CD4-positive, alpha-beta memory T cell (primary cell): Measurements from ENCODE around the gene ZNF239. TPM values are rescaled to one million over a fixed set of nuclear protein-coding genes. Genes with fewer than 3 reads are reported as not detected.
A peak's percentile ranks its signal among the peaks of the same experiment; 100 is the strongest.
"Not testable (repeated sequence)": the region's sequence is repeated elsewhere in the genome, so short reads cannot be mapped to it uniquely, and the experiment has no call there.

ENCODE experiments used
- CTCF ChIA-PET: fragments of 350-600 bp; sonication (Branson Sonifier 250); formaldehyde crosslinking; loops from one replicate; lab custom pipeline; 2021; ENCODE audit warnings: inconsistent platforms; ENCODE audit not compliant: partially characterized antibody; lab: Charles Lee
- POLR2A ChIA-PET: fragments of 350-600 bp; sonication (Branson Sonifier 250); formaldehyde crosslinking; loops from one replicate; lab custom pipeline; 2021; ENCODE audit not compliant: partially characterized antibody; lab: Charles Lee
- DNase-seq, 5 donors: peaks; one replicate each; pipeline versions ENCODE4 v3.0.0 to v3.0.0-alpha.2; 2020 to 2022; ENCODE audit warnings: mixed read lengths in 1 of 5
- H3K27ac ChIP-seq: one replicate; pipeline ENCODE4 v1.7.0; 2013; ENCODE audit warnings: low read depth, low read length
- H3K27me3 ChIP-seq: 2 replicates; pipeline ENCODE4 v1.7.0; 2013; ENCODE audit warnings: mild to moderate bottlenecking, low read length, moderate library complexity; ENCODE audit not compliant: insufficient read depth
- H3K36me3 ChIP-seq: 2 replicates; pipeline ENCODE4 v1.7.0; 2013; ENCODE audit warnings: mild to moderate bottlenecking, low read length, moderate library complexity; ENCODE audit not compliant: insufficient read depth
- H3K4me1 ChIP-seq: 2 replicates; pipeline ENCODE4 v1.7.0; 2013; ENCODE audit warnings: mild to moderate bottlenecking, low read length, moderate library complexity; ENCODE audit not compliant: insufficient read depth
- H3K4me3 ChIP-seq, 2 donors: one replicate each; pipeline ENCODE4 v1.7.0; 2013; ENCODE audit warnings: low read length in 2 of 2, mild to moderate bottlenecking in 1 of 2
- H3K9me3 ChIP-seq, 2 donors: one replicate each; pipeline ENCODE4 v1.7.0; 2013; ENCODE audit warnings: low read length in 2 of 2, control low read depth in 1 of 2; ENCODE audit not compliant: control insufficient read depth in 1 of 2
- H3K27ac Mint-ChIP-seq, 7 donors: one replicate each; pipeline ENCODE4 v1.8.0; 2020 to 2021; ENCODE audit warnings: mixed read lengths in 7 of 7, mild to moderate bottlenecking in 6 of 7, inconsistent platforms in 3 of 7, moderate library complexity in 3 of 7
- H3K27me3 Mint-ChIP-seq, 2 donors: one replicate each; pipeline ENCODE4 v1.8.0; 2020 to 2021; ENCODE audit warnings: mixed read lengths in 2 of 2
- H3K36me3 Mint-ChIP-seq, 2 donors: one replicate each; pipeline ENCODE4 v1.8.0; 2020 to 2021; ENCODE audit warnings: mixed read lengths in 2 of 2, inconsistent platforms in 1 of 2, mild to moderate bottlenecking in 1 of 2
- H3K4me1 Mint-ChIP-seq, 4 donors: one replicate each; pipeline ENCODE4 v1.8.0; 2020 to 2021; ENCODE audit warnings: mixed read lengths in 4 of 4, mild to moderate bottlenecking in 1 of 4
- H3K4me3 Mint-ChIP-seq, 8 donors: one replicate each; pipeline ENCODE4 v1.8.0; 2020 to 2021; ENCODE audit warnings: mixed read lengths in 8 of 8, mild to moderate bottlenecking in 7 of 8, moderate library complexity in 6 of 8, inconsistent platforms in 3 of 8
- H3K9me3 Mint-ChIP-seq, 8 donors: one replicate each; pipeline ENCODE4 v1.8.0; 2020 to 2021; ENCODE audit warnings: mixed read lengths in 8 of 8, mild to moderate bottlenecking in 5 of 8, inconsistent platforms in 3 of 8, moderate library complexity in 1 of 8
- intact Hi-C: fragments of 100-400 bp; cut with micrococcal nuclease; formaldehyde crosslinking; loops from one replicate; pipeline ENCODE4 v1.15.1; 2023
- polyA plus RNA-seq, 2 donors: library from polyadenylated mRNA; unstranded; fragments of 300-500 nt; fragmentation: Illumina TruSeq; gene quantifications; one replicate each; pipeline ENCODE4 v1.2.3, GENCODE V29; 2021
- total RNA-seq, 2 experiments: library from RNA; stranded (reverse); gene quantifications; one replicate each; pipeline ENCODE4 v1.2.3, GENCODE V29; 2021

ZNF239 gene
- total and polyA plus RNA-seq, 4 experiments from 2014 or later: 1.6 to 6.2 (median 3.9) TPM

GRCh38 chr10:43596546-43596945 is 22.1 kb upstream of the ZNF239 start:
- intact Hi-C loops: no loop called here

GRCh38 chr10:43595739-43596298 is 21.4 kb upstream of the ZNF239 start:
- H3K4me3 Mint-ChIP-seq: peak overlapping the region; percentile 81 to 95 (median 89)
- Histone ChIP-seq H3K27me3 (no peaks in the 10 kb centered on the region), H3K36me3 (no peaks in the 10 kb centered on the region), H3K9me3 (no peaks in the 10 kb centered on the region), H3K4me1 (peaks cover 25% of the 10 kb centered on the region), H3K4me3 (peak overlapping the region; percentile 21 to 41), H3K27ac (peak overlapping the region; percentile 11)
- intact Hi-C loops: loop anchor here (2.0 kb wide), 1 partner anchor 19 kb away; no protein-coding TSS in a partner anchor
- POLR2A ChIA-PET: interaction anchor here (1.0 to 2.7 kb wide), 3 partner anchors 10 to 458 kb away, joined by 4 to 27 read pairs (median 6); partner anchors contain the start of genes CSGALNACT2 and ZNF239
- H3K36me3 Mint-ChIP-seq: peaks cover 0 to 3% of the 10 kb centered on the region in 2 donors
- peaks cover 23 to 32% (median 26%) of the 10 kb centered on the region in 4 donors for H3K4me1 Mint-ChIP-seq
- H3K27me3 Mint-ChIP-seq: no peaks in the 10 kb centered on the region
- CTCF ChIA-PET: interaction anchor here (1.1 to 1.7 kb wide), 3 partner anchors 9 to 390 kb away, joined by 4 to 11 read pairs (median 5); partner anchors contain the start of gene ZNF485
- peak in 1 of 5 donors; percentile 16 for DNase-seq
- H3K9me3 Mint-ChIP-seq: peaks cover 0 to 13% (median 9%) of the 10 kb centered on the region in 8 donors
- peak overlapping the region; percentile 31 to 95 (median 89) for H3K27ac Mint-ChIP-seq

More at GRCh38 chr10:43596546-43596945, 22.1 kb upstream of the ZNF239 start:
- ChIA-PET CTCF (no interaction called here), POLR2A (no interaction called here)
- Mint-ChIP-seq H3K27me3 (no peaks in the 10 kb centered on the region), H3K4me3 (peak overlapping the region in 3 of 8 donors; percentile 35 to 91 (median 90)), H3K9me3 (peaks cover 0 to 9% (median 6%) of the 10 kb centered on the region in 8 donors), H3K36me3 (peaks cover 0 to 3% of the 10 kb centered on the region in 2 donors), H3K27ac (peak overlapping the region in 5 of 7 donors; percentile 31 to 95 (median 36)), H3K4me1 (peaks cover 23 to 32% (median 26%) of the 10 kb centered on the region in 4 donors)
- Histone ChIP-seq H3K4me1 (peaks cover 25% of the 10 kb centered on the region), H3K27me3 (no peaks in the 10 kb centered on the region), H3K9me3 (no peaks in the 10 kb centered on the region), H3K4me3 (no peak overlapping the region), H3K27ac (no peak overlapping the region), H3K36me3 (no peaks in the 10 kb centered on the region)
- no peak for DNase-seq

DNA sequence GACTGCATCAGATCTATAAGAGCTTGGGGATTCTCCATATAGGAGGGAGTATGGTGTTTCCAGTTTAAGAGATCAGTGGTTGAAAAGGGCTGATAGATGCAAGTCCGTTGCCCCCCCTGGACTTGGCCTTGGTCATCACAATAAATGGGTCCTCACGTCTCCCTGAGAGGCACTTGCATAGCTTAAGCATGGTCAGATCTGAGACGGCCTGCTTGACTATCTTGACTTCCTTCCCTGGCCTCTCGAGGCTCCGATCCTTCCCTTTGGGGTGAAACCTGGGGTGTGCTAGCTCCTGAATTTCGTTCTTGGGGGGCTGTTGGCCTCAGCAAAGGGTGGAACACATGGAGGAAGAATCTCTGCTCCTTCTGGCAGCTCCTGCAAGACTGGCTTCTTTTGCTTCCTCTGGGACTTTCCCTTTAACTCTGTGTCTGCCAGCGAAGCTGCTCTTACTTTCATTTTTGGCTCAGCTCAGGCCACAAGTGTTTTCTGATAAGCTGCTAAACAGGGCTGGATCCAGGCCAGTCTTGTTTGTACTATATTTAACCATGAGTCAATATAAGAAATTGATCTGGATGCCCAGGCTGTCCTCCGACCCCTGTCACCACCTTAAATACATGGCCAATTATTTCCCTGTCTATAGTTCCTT is 20.7 kb upstream of the ZNF239 start:
- peaks cover 0 to 16% (median 10%) of the 10 kb centered on the region in 8 donors for H3K9me3 Mint-ChIP-seq
- Histone ChIP-seq H3K4me3 (peak overlapping the region; percentile 21 to 44), H3K27ac (peak overlapping the region; percentile 34), H3K9me3 (no peaks in the 10 kb centered on the region), H3K27me3 (no peaks in the 10 kb centered on the region), H3K4me1 (peaks cover 25% of the 10 kb centered on the region), H3K36me3 (no peaks in the 10 kb centered on the region)
- POLR2A ChIA-PET: interaction anchor here (1.0 to 2.7 kb wide), 4 partner anchors 10 to 457 kb away, joined by 4 to 27 read pairs (median 6); partner anchors contain the start of genes CSGALNACT2 and ZNF239
- H3K27ac Mint-ChIP-seq: peak overlapping the region; percentile 70 to 95 (median 89)
- H3K4me3 Mint-ChIP-seq: peak overlapping the region; percentile 81 to 95 (median 89)
- H3K27me3 Mint-ChIP-seq: peaks cover 0 to 1% of the 10 kb centered on the region in 2 donors
- DNase-seq: peak in 4 of 5 donors; percentile 29 to 57 (median 46)
- H3K4me1 Mint-ChIP-seq: peaks cover 23 to 32% (median 26%) of the 10 kb centered on the region in 4 donors
- intact Hi-C loops: loop anchor here (2.0 kb wide), 1 partner anchor 18 kb away; no protein-coding TSS in a partner anchor
- CTCF ChIA-PET: interaction anchor here (1.0 to 1.7 kb wide), 4 partner anchors 9 to 390 kb away, joined by 3 to 11 read pairs (median 4); partner anchors contain the start of gene ZNF485
- peaks cover 0 to 3% of the 10 kb centered on the region in 2 donors for H3K36me3 Mint-ChIP-seq

DNA sequence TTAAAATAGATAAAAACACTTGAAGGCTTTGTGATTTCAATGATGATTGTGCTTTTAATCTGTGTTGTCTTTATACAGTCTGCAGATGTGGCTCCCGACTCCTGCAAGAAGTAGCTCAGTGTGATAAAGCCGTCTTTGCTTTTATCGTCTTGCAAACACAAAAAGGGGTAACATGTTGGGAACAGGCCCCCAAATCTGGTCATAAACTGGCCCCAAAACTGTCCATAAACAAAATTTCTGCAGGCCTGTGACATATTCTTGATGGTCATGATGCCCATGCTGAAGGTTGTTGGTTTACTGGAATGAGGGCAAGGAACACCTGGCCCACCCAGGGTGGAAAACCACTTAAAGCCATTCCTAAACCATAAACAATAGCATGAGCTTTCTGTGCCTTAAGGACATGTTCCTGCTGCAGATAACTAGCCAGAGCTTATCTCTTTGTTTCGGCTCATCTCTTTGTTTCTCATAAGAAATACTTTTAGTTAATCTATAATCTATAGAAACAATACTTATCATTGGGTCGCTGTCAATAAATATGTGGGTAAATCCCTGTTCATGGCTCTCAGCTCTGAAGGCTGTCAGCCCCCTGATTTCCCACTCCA is 17.0 kb upstream of the ZNF239 start:
- POLR2A ChIA-PET: no interaction called here
- H3K27ac ChIP-seq: no peak overlapping the region
- Mint-ChIP-seq H3K36me3 (peaks cover 0 to 3% of the 10 kb centered on the region in 2 donors), H3K4me3 (no peak overlapping the region), H3K27ac (no peak overlapping the region), H3K9me3 (peaks cover 0 to 16% (median 10%) of the 10 kb centered on the region in 8 donors), H3K4me1 (peaks cover 20 to 22% (median 21%) of the 10 kb centered on the region in 4 donors), H3K27me3 (peaks cover 0 to 1% of the 10 kb centered on the region in 2 donors)
- H3K9me3 ChIP-seq: no peaks in the 10 kb centered on the region
- H3K4me1 ChIP-seq: peaks cover 21% of the 10 kb centered on the region
- intact Hi-C loops: no loop called here
- H3K27me3 ChIP-seq: no peaks in the 10 kb centered on the region
- CTCF ChIA-PET: no interaction called here
- no peak for DNase-seq
- no peak overlapping the region for H3K4me3 ChIP-seq
- no peaks in the 10 kb centered on the region for H3K36me3 ChIP-seq

- H3K27ac Mint-ChIP-seq, H3K9me3 ChIP-seq, H3K27me3 Mint-ChIP-seq, H3K4me1 Mint-ChIP-seq, H3K4me3 Mint-ChIP-seq, H3K36me3 ChIP-seq, H3K36me3 Mint-ChIP-seq, H3K4me1 ChIP-seq, intact Hi-C loops, H3K9me3 Mint-ChIP-seq, DNase-seq, H3K27ac ChIP-seq, H3K4me3 ChIP-seq, H3K27me3 ChIP-seq, POLR2A ChIA-PET: not testable (repeated sequence)
- CTCF ChIA-PET: interaction anchor here (0.7 to 1.7 kb wide), 3 partner anchors 8 to 833 kb away, joined by 3 to 5 read pairs (median 3); no protein-coding TSS in a partner anchor
These were observed 12.3 kb upstream of the ZNF239 start for GRCh38 chr10:43586730-43587115.

DNA sequence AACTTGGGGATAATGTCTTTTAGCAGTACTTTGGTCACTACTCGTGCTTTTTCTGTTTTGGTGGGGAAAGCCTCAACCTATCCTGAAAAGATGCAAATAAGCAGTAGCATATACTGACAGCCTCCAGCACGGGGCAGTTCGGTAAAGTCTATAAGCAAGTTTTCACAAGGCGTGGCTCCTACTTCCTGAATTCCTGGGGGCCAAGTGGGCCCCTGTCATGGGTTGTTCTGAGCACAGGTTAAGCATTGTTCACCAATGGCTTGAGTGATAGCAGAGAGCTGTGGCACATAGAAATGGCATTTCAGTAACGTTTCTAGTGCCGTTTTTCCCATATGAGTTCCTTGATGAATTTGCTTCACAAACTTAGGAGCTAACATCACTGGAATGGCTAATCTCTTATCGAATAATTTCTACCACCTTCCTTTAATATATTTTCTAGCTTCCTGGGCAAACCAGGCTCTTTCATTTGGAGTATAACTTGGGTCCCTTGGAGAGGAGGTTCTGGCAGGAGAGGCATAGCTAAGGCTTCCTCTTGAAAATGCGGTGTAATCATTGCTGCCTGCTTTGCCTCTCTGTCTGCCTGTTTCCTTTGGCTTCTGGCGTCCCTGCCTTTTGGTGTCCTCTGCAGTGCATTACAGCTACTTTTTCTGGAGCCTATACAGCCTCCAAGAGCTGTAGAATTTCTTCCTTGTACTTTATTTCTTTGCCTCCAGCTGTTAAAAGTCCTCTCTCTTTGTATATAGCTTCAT is 11.7 kb upstream of the ZNF239 start:
- H3K36me3 Mint-ChIP-seq: no peaks in the 10 kb centered on the region
- H3K4me3 Mint-ChIP-seq: no peak overlapping the region
- Histone ChIP-seq H3K4me1 (no peaks in the 10 kb centered on the region), H3K27me3 (no peaks in the 10 kb centered on the region), H3K9me3 (no peaks in the 10 kb centered on the region), H3K4me3 (no peak overlapping the region), H3K27ac (no peak overlapping the region), H3K36me3 (no peaks in the 10 kb centered on the region)
- DNase-seq: no peak
- intact Hi-C loops: no loop called here
- H3K27me3 Mint-ChIP-seq: peaks cover 1 to 2% of the 10 kb centered on the region in 2 donors
- peaks cover 0 to 4% (median 2%) of the 10 kb centered on the region in 8 donors for H3K9me3 Mint-ChIP-seq
- POLR2A ChIA-PET: no interaction called here
- no peak overlapping the region for H3K27ac Mint-ChIP-seq
- no peaks in the 10 kb centered on the region for H3K4me1 Mint-ChIP-seq
- CTCF ChIA-PET: interaction anchor here (0.8 to 1.7 kb wide), 2 partner anchors 9 to 833 kb away, joined by 3 to 5 read pairs; no protein-coding TSS in a partner anchor
